Measurements from ENCODE around the gene OR1D2. TPM values are rescaled to one million over a fixed set of nuclear protein-coding genes. Genes with fewer than 3 reads are reported as not detected.
A peak's percentile ranks its signal among the peaks of the same experiment; 100 is the strongest.

The OR1D2 gene
- total and polyA plus RNA-seq, 2 of the 13 experiments (the other 11 are each of a cell fraction or from before 2014, with no cell fraction given): not detected

DNA sequence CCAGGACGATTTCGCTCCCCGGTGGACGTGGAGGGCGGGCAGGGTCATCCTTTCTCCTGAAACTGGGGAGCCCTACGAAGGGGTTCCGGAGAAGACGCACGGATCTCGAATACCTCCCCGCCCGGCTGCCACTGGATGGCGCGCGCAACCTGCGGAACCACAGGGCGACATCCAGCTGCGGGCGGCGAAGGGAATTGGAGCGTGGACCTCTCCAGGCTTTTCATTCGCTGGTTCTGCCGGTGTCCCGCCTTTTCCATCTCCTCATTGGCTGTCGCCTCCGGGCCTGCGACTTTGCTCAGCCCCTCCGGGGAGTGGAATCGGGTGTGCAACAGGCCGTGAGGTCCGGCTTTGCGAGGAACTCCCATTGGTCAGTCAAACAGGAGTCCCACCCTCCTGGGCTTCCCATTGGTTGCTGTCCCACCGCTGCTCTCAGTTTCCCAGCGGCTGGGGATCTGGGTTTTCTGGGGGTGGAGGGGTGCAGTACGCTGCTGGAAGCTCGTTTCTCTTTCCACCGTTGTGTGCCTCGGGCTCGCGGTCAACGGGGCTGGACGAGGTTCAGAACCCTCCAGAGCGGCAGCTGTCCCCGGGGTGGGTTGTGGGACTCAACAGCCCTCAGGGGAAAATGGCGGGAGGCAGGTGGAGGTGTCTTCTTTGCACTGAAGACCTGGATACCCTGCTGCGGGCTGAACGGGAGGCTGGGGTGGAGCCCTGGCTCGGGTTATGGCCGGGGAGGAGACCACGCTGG, 55.3 kb downstream of the OR1D2 start (continued):
- TF ChIP-seq HNRNPUL1 (IDR thresholded peaks at IDR 0.05; ENCODE audit: low read depth, low read length) (no peak), RNF2 (conservative IDR thresholded peaks at IDR 0.05; ENCODE audit: low read depth) (peak; percentile 48; the same call in 1 of the 2 replicates), ZFY (CRISPR knock-in tag; IDR thresholded peaks at IDR 0.05) (peak; percentile 38), TARDBP (CRISPR knock-in tag; IDR thresholded peaks at IDR 0.05) (peak; percentile 41; the same call in 1 of the 2 replicates), PAX8 (CRISPR knock-in tag; IDR thresholded peaks at IDR 0.05; ENCODE audit: borderline replicate concordance) (no peak), THAP11 (CRISPR knock-in tag; IDR thresholded peaks at IDR 0.05) (peak; percentile 82), YEATS4 (CRISPR knock-in tag; IDR thresholded peaks at IDR 0.05; ENCODE audit: borderline replicate concordance) (peak; percentile 47; the same call in 1 of the 2 replicates), KDM3A (CRISPR knock-in tag; IDR thresholded peaks at IDR 0.05; ENCODE audit: low read depth) (peak; percentile 90), FOXK1 (CRISPR knock-in tag; IDR thresholded peaks at IDR 0.05; ENCODE audit: borderline replicate concordance, low read depth) (peak; percentile 39; the same call in 1 of the 2 replicates), HDAC1 (CRISPR knock-in tag; IDR thresholded peaks at IDR 0.05) (0 out of 2 replicates have a peak, but pooled peaks have one; percentile 57)
- TF ChIP-seq, protein P1, sequence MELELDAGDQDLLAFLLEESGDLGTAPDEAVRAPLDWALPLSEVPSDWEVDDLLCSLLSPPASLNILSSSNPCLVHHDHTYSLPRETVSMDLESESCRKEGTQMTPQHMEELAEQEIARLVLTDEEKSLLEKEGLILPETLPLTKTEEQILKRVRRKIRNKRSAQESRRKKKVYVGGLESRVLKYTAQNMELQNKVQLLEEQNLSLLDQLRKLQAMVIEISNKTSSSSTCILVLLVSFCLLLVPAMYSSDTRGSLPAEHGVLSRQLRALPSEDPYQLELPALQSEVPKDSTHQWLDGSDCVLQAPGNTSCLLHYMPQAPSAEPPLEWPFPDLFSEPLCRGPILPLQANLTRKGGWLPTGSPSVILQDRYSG (CRISPR knock-in tag; IDR thresholded peaks at IDR 0.05): no peak
- TF ChIP-seq, protein P2, sequence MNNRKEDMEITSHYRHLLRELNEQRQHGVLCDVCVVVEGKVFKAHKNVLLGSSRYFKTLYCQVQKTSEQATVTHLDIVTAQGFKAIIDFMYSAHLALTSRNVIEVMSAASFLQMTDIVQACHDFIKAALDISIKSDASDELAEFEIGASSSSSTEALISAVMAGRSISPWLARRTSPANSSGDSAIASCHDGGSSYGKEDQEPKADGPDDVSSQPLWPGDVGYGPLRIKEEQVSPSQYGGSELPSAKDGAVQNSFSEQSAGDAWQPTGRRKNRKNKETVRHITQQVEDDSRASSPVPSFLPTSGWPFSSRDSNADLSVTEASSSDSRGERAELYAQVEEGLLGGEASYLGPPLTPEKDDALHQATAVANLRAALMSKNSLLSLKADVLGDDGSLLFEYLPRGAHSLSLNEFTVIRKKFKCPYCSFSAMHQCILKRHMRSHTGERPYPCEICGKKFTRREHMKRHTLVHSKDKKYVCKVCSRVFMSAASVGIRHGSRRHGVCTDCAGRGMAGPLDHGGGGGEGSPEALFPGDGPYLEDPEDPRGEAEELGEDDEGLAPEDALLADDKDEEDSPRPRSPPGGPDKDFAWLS (CRISPR knock-in tag; IDR thresholded peaks at IDR 0.05; ENCODE audit: borderline replicate concordance): 0 out of 2 replicates have a peak, but pooled peaks have one; percentile 56
- TF ChIP-seq, protein P3, sequence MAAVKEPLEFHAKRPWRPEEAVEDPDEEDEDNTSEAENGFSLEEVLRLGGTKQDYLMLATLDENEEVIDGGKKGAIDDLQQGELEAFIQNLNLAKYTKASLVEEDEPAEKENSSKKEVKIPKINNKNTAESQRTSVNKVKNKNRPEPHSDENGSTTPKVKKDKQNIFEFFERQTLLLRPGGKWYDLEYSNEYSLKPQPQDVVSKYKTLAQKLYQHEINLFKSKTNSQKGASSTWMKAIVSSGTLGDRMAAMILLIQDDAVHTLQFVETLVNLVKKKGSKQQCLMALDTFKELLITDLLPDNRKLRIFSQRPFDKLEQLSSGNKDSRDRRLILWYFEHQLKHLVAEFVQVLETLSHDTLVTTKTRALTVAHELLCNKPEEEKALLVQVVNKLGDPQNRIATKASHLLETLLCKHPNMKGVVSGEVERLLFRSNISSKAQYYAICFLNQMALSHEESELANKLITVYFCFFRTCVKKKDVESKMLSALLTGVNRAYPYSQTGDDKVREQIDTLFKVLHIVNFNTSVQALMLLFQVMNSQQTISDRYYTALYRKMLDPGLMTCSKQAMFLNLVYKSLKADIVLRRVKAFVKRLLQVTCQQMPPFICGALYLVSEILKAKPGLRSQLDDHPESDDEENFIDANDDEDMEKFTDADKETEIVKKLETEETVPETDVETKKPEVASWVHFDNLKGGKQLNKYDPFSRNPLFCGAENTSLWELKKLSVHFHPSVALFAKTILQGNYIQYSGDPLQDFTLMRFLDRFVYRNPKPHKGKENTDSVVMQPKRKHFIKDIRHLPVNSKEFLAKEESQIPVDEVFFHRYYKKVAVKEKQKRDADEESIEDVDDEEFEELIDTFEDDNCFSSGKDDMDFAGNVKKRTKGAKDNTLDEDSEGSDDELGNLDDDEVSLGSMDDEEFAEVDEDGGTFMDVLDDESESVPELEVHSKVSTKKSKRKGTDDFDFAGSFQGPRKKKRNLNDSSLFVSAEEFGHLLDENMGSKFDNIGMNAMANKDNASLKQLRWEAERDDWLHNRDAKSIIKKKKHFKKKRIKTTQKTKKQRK (IDR thresholded peaks at IDR 0.05; ENCODE audit: low read length): peak; percentile 20; the same call in 1 of the 2 replicates
- TF ChIP-seq, protein P4, sequence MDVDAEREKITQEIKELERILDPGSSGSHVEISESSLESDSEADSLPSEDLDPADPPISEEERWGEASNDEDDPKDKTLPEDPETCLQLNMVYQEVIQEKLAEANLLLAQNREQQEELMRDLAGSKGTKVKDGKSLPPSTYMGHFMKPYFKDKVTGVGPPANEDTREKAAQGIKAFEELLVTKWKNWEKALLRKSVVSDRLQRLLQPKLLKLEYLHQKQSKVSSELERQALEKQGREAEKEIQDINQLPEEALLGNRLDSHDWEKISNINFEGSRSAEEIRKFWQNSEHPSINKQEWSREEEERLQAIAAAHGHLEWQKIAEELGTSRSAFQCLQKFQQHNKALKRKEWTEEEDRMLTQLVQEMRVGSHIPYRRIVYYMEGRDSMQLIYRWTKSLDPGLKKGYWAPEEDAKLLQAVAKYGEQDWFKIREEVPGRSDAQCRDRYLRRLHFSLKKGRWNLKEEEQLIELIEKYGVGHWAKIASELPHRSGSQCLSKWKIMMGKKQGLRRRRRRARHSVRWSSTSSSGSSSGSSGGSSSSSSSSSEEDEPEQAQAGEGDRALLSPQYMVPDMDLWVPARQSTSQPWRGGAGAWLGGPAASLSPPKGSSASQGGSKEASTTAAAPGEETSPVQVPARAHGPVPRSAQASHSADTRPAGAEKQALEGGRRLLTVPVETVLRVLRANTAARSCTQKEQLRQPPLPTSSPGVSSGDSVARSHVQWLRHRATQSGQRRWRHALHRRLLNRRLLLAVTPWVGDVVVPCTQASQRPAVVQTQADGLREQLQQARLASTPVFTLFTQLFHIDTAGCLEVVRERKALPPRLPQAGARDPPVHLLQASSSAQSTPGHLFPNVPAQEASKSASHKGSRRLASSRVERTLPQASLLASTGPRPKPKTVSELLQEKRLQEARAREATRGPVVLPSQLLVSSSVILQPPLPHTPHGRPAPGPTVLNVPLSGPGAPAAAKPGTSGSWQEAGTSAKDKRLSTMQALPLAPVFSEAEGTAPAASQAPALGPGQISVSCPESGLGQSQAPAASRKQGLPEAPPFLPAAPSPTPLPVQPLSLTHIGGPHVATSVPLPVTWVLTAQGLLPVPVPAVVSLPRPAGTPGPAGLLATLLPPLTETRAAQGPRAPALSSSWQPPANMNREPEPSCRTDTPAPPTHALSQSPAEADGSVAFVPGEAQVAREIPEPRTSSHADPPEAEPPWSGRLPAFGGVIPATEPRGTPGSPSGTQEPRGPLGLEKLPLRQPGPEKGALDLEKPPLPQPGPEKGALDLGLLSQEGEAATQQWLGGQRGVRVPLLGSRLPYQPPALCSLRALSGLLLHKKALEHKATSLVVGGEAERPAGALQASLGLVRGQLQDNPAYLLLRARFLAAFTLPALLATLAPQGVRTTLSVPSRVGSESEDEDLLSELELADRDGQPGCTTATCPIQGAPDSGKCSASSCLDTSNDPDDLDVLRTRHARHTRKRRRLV (CRISPR knock-in tag; IDR thresholded peaks at IDR 0.05): peak; percentile 66; the same call in 1 of the 2 replicates
- TF ChIP-seq, protein P5, sequence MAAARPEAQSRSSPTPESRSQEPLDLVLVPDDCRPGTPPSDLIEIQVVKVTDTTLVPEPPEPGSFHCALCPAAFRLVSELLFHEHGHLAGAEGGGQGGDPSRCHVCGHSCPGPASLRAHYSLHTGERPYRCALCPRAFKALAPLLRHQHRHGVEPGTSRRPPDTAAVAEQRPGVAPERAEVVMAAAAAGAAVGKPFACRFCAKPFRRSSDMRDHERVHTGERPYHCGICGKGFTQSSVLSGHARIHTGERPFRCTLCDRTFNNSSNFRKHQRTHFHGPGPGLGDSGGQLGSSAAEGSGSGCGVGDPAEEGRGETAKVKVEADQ (CRISPR knock-in tag; IDR thresholded peaks at IDR 0.05; ENCODE audit: borderline replicate concordance): 0 out of 2 replicates have a peak, but pooled peaks have one; percentile 30
